Right lobe of liver (tissue), 6 donors: ENCODE data around the gene NYAP1. TPM values are rescaled to one million over a fixed set of nuclear protein-coding genes. Genes with fewer than 3 reads are reported as not detected.

Experiments
- ATAC-seq, 4 donors: fragments of 200-7000 bp; cut with Tn5 transposase; one replicate each; pipeline ENCODE4 v1.9.1; 2020; ENCODE audit warnings: mild to moderate bottlenecking in 4 of 4, moderate library complexity in 4 of 4
- DNase-seq, 3 donors: peaks; one replicate each; pipeline ENCODE4 v3.0.0-alpha.2; 2020
- H3K27ac ChIP-seq, 3 donors: fragments of 200-600 bp; one replicate each; pipeline ENCODE4 v1.8.0; 2022
- H3K27me3 ChIP-seq, 2 donors: fragments of 200-600 bp; one replicate each; pipeline ENCODE4 v1.8.0; 2022
- H3K36me3 ChIP-seq, 4 donors: fragments of 200-600 bp; sonication (generic) in 1 of 4; one replicate each; pipeline versions ENCODE4 v1.5.1 to v1.8.0; 2017 to 2022; ENCODE audit warnings: control low read depth in 1 of 4
- H3K4me1 ChIP-seq, 4 donors: fragments of 200-600 bp; sonication (generic) in 1 of 4; one replicate each; pipeline versions ENCODE4 v1.5.1 to v1.8.0; 2017 to 2022; ENCODE audit warnings: control low read depth in 1 of 4
- H3K4me3 ChIP-seq, 3 donors: fragments of 200-600 bp; one replicate each; pipeline ENCODE4 v1.8.0; 2022
- H3K9me3 ChIP-seq, 4 donors: fragments of 200-600 bp; sonication (generic) in 1 of 4; one replicate each; pipeline versions ENCODE4 v1.5.1 to v1.8.0; 2017 to 2022; ENCODE audit warnings: control low read depth in 1 of 4
- CTCF ChIP-seq, 4 donors: fragments of 200-600 bp in 3 of 4; fragments of 450-650 bp in 1 of 4; IDR thresholded peaks; one replicate each; pipeline versions ENCODE4 v1.5.1 to v1.8.0; 2016 to 2022; ENCODE audit warnings: antibody characterized with exemption in 4 of 4, mild to moderate bottlenecking in 2 of 4
- POLR2A ChIP-seq: fragments of 450-650 bp; IDR thresholded peaks from one replicate; pipeline ENCODE4 v1.6.1; 2017; ENCODE audit warnings: antibody characterized with exemption, mild to moderate bottlenecking
- WGBS: methylation state at CpG from one replicate; pipeline ENCODE4 v1.1.6; 2018; ENCODE audit warnings: low coverage, low lambda C conversion rate; ENCODE audit not compliant: insufficient coverage; ENCODE audit errors: missing lambda C conversion rate; 5-methylcytosine and 5-hydroxymethylcytosine counted together
- intact Hi-C, 2 donors: fragments of 100-400 bp; cut with DNase I; formaldehyde crosslinking; loops; one replicate each; pipeline versions ENCODE4 v1.11.2 to v1.14.1; 2022
- total RNA-seq, 6 experiments: library from RNA; depleted of rRNA in 2 of 6; stranded (reverse); fragments of >200 nt in 2 of 6; fragmentation: NEBNext Ultra II Directional in 3 of 6; extraction: Animal tissue kit (Norgen Biotek cat#: 25700) in 3 of 6; gene quantifications; one replicate each; pipeline versions ENCODE4 v1.1.0 to v1.2.4, GENCODE V29; 2016 to 2023
- donor health status: DM: no; HTN: yes; CAD: no.
- donor health status: DM: no; HTN: no; CAD: no.
- donor health status: DM: no; HTN: no; CAD: no.
- donor health status: DM: no; HTN: yes; CAD: no.
- donor health status: DM: no; HTN: yes; CAD: no.

The NYAP1 gene
- total RNA-seq, 6 experiments from 2014 or later = 0.06 to 0.74 (median 0.32) TPM

DNA sequence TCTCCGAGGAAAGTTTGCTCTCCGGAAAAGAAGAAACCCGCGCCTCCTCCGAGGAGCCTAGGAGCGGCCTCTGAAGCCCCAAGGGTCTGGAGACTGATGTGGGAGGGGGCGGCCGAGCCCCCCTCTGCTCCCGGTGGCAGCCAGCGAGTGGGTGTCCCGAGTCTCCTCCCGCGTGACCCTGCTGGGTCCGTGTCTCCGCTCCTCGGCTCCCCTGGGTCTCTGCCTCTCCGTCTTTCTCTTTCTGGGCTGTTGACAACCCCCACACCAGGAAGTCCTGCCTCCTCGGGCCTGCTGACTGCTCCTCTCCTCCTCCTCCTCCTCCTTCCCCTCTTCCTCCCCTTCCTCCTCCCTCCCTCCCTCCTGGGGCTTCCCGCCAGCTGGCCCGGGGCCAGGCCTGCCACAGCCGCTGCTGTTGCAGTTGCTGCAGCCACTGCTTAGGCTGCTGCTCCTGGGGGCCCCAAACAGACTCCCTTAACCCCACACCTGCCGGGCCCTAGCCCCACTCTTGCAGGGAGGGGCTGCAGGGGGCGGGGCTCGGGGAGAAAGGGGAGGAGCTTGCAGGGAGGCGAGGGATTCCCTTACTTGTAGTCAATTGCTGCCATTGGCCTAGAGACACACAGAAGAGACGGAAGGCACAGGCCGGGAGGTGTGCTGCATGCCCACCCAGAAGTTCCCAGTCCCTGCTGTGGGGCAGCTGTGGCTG lies 4.6 kb upstream of the NYAP1 start, which contains the start of gene TSC22D4:
Gene TSC22D4 (minus strand): TSS at position 257 of the 703 bp plus-strand sequence. CDS start 1,176 bp downstream, outside the sequence.
- DNase-seq (peak; percentile 95 to 97 (median 96)), ATAC-seq (peak; percentile 86 to 92 (median 91))
- Histone ChIP-seq H3K4me1 (peaks cover 0 to 21% (median 3%) of the 10 kb centered on the region in 4 donors), H3K27me3 (no peaks in the 10 kb centered on the region), H3K4me3 (peak within 1 kb of the TSS; percentile 77 to 96 (median 96)), H3K9me3 (no peaks in the 10 kb centered on the region), H3K36me3 (peaks cover 0 to 5% (median 2%) of the 10 kb centered on the region in 4 donors), H3K27ac (peak within 1 kb of the TSS; percentile 84 to 95 (median 86))
- intact Hi-C loops = loop anchor here (5.0 to 10.0 kb wide), 2 partner anchors 83 to 206 kb away; no protein-coding TSS in a partner anchor
- WGBS = 0% methylated on average over 4 of the region's 27 CpGs
- TF ChIP-seq CTCF (IDR thresholded peaks at IDR 0.05) (no peak), POLR2A (peak; percentile 66)

GRCh38 chr7:100481466-100481865 lies 2.3 kb upstream of the NYAP1 start:
- DNase-seq (no peak), ATAC-seq (no peak)
- no peak for TF ChIP-seq CTCF (IDR thresholded peaks at IDR 0.05)
- no peak for TF ChIP-seq POLR2A
- H3K36me3 ChIP-seq = no peaks in the 10 kb centered on the region
- WGBS = 100% methylated on average over 1 of the region's 1 CpG
- no peak overlapping the region for H3K27ac ChIP-seq
- no peaks in the 10 kb centered on the region for H3K9me3 ChIP-seq
- no peak overlapping the region for H3K4me3 ChIP-seq
- intact Hi-C loops = no loop called here
- no peaks in the 10 kb centered on the region for H3K27me3 ChIP-seq
- H3K4me1 ChIP-seq = peaks cover 0 to 21% (median 3%) of the 10 kb centered on the region in 4 donors

DNA sequence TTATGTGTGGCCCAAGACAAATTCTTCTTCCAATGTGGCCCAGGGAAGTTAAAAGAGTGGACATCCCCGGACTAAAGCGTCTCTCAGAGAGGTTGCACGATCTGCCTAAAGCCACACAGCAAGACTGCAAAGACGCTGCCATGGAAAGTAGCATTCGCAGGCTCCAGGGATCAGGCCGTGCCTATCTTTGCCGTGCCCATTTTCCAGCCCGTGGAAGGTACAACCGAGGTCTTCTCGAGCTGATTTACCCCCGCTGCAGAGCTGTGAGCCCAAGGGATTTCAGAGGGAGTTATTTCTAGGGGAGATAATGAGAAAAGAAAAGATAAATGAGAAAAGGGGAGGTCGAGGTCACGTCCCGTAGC lies 1.0 kb upstream of the NYAP1 start:
- no peak for TF ChIP-seq POLR2A
- no peak for TF ChIP-seq CTCF (IDR thresholded peaks at IDR 0.05)
- Histone ChIP-seq H3K27me3 (no peaks in the 10 kb centered on the region), H3K4me1 (peaks cover 0 to 14% (median 3%) of the 10 kb centered on the region in 4 donors), H3K27ac (peak overlapping the region in 1 of 3 donors; percentile 18), H3K9me3 (no peaks in the 10 kb centered on the region), H3K36me3 (no peaks in the 10 kb centered on the region), H3K4me3 (peak overlapping the region; percentile 53 to 63 (median 53))
- no peak for DNase-seq
- 35% methylated on average over 13 of the region's 14 CpGs for WGBS
- ATAC-seq = no peak
- intact Hi-C loops = no loop called here

DNA sequence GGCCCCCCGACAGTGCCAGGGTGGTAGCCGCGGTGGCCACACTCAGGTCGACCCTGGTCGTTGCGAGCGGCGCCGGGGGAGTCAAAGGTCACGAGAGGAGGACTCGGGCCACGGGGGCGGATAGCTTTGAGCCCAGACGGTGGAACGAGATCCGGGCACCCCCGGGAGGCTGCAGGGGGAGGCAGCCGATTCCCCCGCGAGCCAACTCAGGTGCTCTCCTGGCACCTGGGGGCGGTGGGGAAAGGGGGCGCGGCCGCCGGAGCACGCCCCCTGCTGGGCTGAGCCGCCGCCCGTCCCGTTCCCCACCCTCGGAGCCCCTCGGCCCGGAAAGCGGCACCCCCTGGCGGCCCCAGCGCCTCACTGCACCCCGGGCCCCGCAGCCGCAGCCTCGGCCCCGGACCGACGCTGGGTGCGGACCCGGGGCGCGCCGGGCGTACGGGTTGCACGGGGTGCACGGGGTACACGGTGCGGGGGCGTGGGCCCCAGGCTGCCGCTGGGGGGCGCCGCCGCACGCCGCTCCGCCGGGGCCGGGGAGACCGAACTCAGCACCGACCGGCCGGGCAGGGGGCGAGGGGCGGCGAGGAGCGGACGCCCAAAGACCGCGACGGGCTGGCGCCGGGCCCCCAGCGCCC lies 521 bp upstream of the NYAP1 start:
- Histone ChIP-seq H3K27ac (peak overlapping the region in 1 of 3 donors; percentile 18), H3K9me3 (no peaks in the 10 kb centered on the region), H3K27me3 (no peaks in the 10 kb centered on the region), H3K4me1 (peaks cover 0 to 13% (median 3%) of the 10 kb centered on the region in 4 donors), H3K4me3 (peak overlapping the region; percentile 53 to 63 (median 53)), H3K36me3 (no peaks in the 10 kb centered on the region)
- TF ChIP-seq POLR2A (no peak), CTCF (IDR thresholded peaks at IDR 0.05) (peak; percentile 77 to 99 (median 90))
- 0% methylated on average over 4 of the region's 79 CpGs for WGBS
- DNase-seq = peak; percentile 71 to 74 (median 73)
- intact Hi-C loops = no loop called here
- ATAC-seq = peak; percentile 64 to 70 (median 67)
